ENCODE measurements around the gene CST5.

GRCh38 chr20:23867152-23867776, 12.3 kb downstream of the CST5 start:
- TF ChIP-seq, protein P1, sequence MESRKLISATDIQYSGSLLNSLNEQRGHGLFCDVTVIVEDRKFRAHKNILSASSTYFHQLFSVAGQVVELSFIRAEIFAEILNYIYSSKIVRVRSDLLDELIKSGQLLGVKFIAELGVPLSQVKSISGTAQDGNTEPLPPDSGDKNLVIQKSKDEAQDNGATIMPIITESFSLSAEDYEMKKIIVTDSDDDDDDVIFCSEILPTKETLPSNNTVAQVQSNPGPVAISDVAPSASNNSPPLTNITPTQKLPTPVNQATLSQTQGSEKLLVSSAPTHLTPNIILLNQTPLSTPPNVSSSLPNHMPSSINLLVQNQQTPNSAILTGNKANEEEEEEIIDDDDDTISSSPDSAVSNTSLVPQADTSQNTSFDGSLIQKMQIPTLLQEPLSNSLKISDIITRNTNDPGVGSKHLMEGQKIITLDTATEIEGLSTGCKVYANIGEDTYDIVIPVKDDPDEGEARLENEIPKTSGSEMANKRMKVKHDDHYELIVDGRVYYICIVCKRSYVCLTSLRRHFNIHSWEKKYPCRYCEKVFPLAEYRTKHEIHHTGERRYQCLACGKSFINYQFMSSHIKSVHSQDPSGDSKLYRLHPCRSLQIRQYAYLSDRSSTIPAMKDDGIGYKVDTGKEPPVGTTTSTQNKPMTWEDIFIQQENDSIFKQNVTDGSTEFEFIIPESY (IDR thresholded peaks at IDR 0.05; ENCODE audit: extremely low read depth, insufficient replicate concordance, low read length), result no peak
- no peak for TF ChIP-seq CTCF (IDR thresholded peaks at IDR 0.05 in 2 of 3, conservative IDR thresholded peaks at IDR 0.05 in 1 of 3; ENCODE audit: borderline replicate concordance in 1 of 3, insufficient read depth in 1 of 3, low read depth in 2 of 3, low read length in 2 of 3)
- TF ChIP-seq YY1 (IDR thresholded peaks at IDR 0.05; ENCODE audit: extremely low read depth, insufficient replicate concordance, low read depth, low read length), result no peak
- TF ChIP-seq EZH2phosphoT487 (IDR thresholded peaks at IDR 0.05; ENCODE audit: borderline replicate concordance), result no peak
- no peak for TF ChIP-seq ZNF274 (IDR thresholded peaks at IDR 0.05; ENCODE audit: low read depth, low read length)
- no peak for TF ChIP-seq EZH2 (IDR thresholded peaks at IDR 0.05)
- no peak for TF ChIP-seq ELF1 (IDR thresholded peaks at IDR 0.05; ENCODE audit: borderline replicate concordance, low read depth)
- no peak for TF ChIP-seq POLR2AphosphoS5 (IDR thresholded peaks at IDR 0.05; ENCODE audit: low read depth, low read length)
- TF ChIP-seq JUND (IDR thresholded peaks at IDR 0.05), result no peak
- TF ChIP-seq POLR2A (IDR thresholded peaks at IDR 0.05; ENCODE audit: borderline replicate concordance, extremely low read depth, insufficient read depth, insufficient read length), result no peak
- TF ChIP-seq RAD21 (IDR thresholded peaks at IDR 0.05; ENCODE audit: low read depth), result no peak
- TF ChIP-seq SIN3A (IDR thresholded peaks at IDR 0.05; ENCODE audit: low read depth), result no peak
- TF ChIP-seq MAX (IDR thresholded peaks at IDR 0.05), result no peak

All from HCT116 (cell line).